IMR-90 (cell line): ENCODE data around the gene CALD1. TPM values are rescaled to one million over a fixed set of nuclear protein-coding genes. Genes with fewer than 3 reads are reported as not detected.

Experiments
- ATAC-seq: fragments of 200-7000 bp; cut with Tn5 transposase; 2 replicates; pipeline ENCODE4 v1.9.1; 2020; ENCODE audit warnings: low read depth, mild to moderate bottlenecking, moderate library complexity
- BruUV-seq: library from RNA; stranded (reverse); fragments of 400-500 nt; replicated peaks from 2 replicates; lab custom pipeline; 2021; lab: Mats Ljungman, UMichigan
- CTCF ChIA-PET: fragments of 300-600 bp; formaldehyde crosslinking; extraction: SDS; loops from one replicate; lab custom pipeline; 2021; ENCODE audit warnings: antibody characterized with exemption; lab: Yijun Ruan, JAX
- POLR2A ChIA-PET: fragments of 300-600 bp; sonication (Branson Sonifier 250); formaldehyde crosslinking; loops from one replicate; lab custom pipeline; 2022; ENCODE audit warnings: antibody characterized with exemption; ENCODE audit not compliant: unreplicated experiment; lab: Charles Lee
- DNase-seq: peaks from one replicate; pipeline ENCODE4 v3.0.0; 2013
- H2AFZ ChIP-seq: replicated peaks from 2 replicates; pipeline ENCODE3; 2013; ENCODE audit warnings: low read length, mild to moderate bottlenecking; ENCODE audit not compliant: poor library complexity
- H2AK5ac ChIP-seq: 2 replicates; pipeline ENCODE4 v1.6.1; 2013; ENCODE audit warnings: low read depth, low read length, inconsistent platforms
- H2AK9ac ChIP-seq: replicated peaks from 2 replicates; pipeline ENCODE3; 2013; ENCODE audit warnings: mild to moderate bottlenecking, low read depth, low read length, moderate library complexity; ENCODE audit not compliant: poor library complexity
- H2BK120ac ChIP-seq: 2 replicates; pipeline ENCODE4 v1.6.1; 2013; ENCODE audit warnings: low read depth, low read length, inconsistent platforms
- H2BK15ac ChIP-seq: 3 replicates; pipeline ENCODE4 v1.6.1; 2013; ENCODE audit warnings: low read depth, low read length, inconsistent platforms
- H2BK20ac ChIP-seq: 2 replicates; pipeline ENCODE4 v1.6.1; 2013; ENCODE audit warnings: low read depth, mild to moderate bottlenecking, inconsistent platforms, low read length, moderate library complexity
- H2BK5ac ChIP-seq: 2 replicates; pipeline ENCODE4 v1.6.1; 2013; ENCODE audit warnings: mild to moderate bottlenecking, low read depth, low read length, inconsistent platforms; ENCODE audit not compliant: poor library complexity, severe bottlenecking
- H3K14ac ChIP-seq: replicated peaks from 2 replicates; pipeline ENCODE4 v1.6.1; 2013; ENCODE audit warnings: low read depth, low read length, inconsistent platforms
- H3K18ac ChIP-seq: 2 replicates; pipeline ENCODE4 v1.6.1; 2013; ENCODE audit warnings: low read depth, low read length, control low read depth
- H3K23ac ChIP-seq: 2 replicates; pipeline ENCODE4 v1.6.1; 2013; ENCODE audit warnings: low read depth, low read length, inconsistent platforms
- H3K27ac ChIP-seq: 2 replicates; pipeline ENCODE4 v1.5.1; 2013; ENCODE audit warnings: mild to moderate bottlenecking, control low read depth, low read length; ENCODE audit not compliant: insufficient read depth
- H3K27me3 ChIP-seq: 2 replicates; pipeline ENCODE4 v1.6.1; 2013; ENCODE audit warnings: low read length; ENCODE audit not compliant: control insufficient read depth, insufficient read depth
- H3K36me3 ChIP-seq: 2 replicates; pipeline ENCODE4 v1.6.1; 2013; ENCODE audit warnings: low read length, mixed read lengths; ENCODE audit not compliant: control insufficient read depth, insufficient read depth
- H3K4ac ChIP-seq: 2 replicates; pipeline ENCODE4 v1.6.1; 2013; ENCODE audit warnings: low read depth, low read length, inconsistent platforms
- H3K4me1 ChIP-seq: 2 replicates; pipeline ENCODE4 v1.6.1; 2013; ENCODE audit warnings: low read length, mixed read lengths; ENCODE audit not compliant: control insufficient read depth, insufficient read depth
- H3K4me2 ChIP-seq: 2 replicates; pipeline ENCODE4 v1.6.1; 2013; ENCODE audit warnings: low read depth, mild to moderate bottlenecking, control low read depth, low read length, moderate library complexity
- H3K4me3 ChIP-seq: 2 replicates; pipeline ENCODE4 v1.5.1; 2013; ENCODE audit warnings: low read depth, mild to moderate bottlenecking, control low read depth, low read length, moderate library complexity; ENCODE audit not compliant: insufficient read depth
- H3K56ac ChIP-seq: 2 replicates; pipeline ENCODE4 v1.6.1; 2013; ENCODE audit warnings: low read length, inconsistent platforms; ENCODE audit not compliant: insufficient read depth; ENCODE audit errors: extremely low read depth
- H3K79me1 ChIP-seq, 2 experiments: 2 replicates each; pipeline ENCODE4 v1.6.1; 2013; ENCODE audit warnings: low read length in 2 of 2, inconsistent platforms in 1 of 2, low read depth in 1 of 2
- H3K9ac ChIP-seq: 2 replicates; pipeline ENCODE4 v1.6.1; 2013; ENCODE audit warnings: low read depth, low read length, control low read depth
- H3K9me1 ChIP-seq: 2 replicates; pipeline ENCODE4 v1.6.1; 2013; ENCODE audit warnings: low read length, inconsistent platforms; ENCODE audit not compliant: insufficient read depth
- H3K9me3 ChIP-seq: 2 replicates; pipeline ENCODE4 v1.6.1; 2013; ENCODE audit warnings: low read length; ENCODE audit not compliant: control insufficient read depth, insufficient read depth
- H4K20me1 ChIP-seq: 2 replicates; pipeline ENCODE4 v1.6.1; 2013; ENCODE audit warnings: low read length, inconsistent platforms; ENCODE audit not compliant: insufficient read depth
- H4K5ac ChIP-seq: 2 replicates; pipeline ENCODE4 v1.6.1; 2013; ENCODE audit warnings: mild to moderate bottlenecking, low read depth, low read length, control low read depth
- H4K8ac ChIP-seq, 2 experiments: 2 replicates each; pipeline ENCODE4 v1.6.1; 2013; ENCODE audit warnings: low read depth in 2 of 2, low read length in 2 of 2, control low read depth in 1 of 2, inconsistent platforms in 1 of 2
- H4K91ac ChIP-seq: 2 replicates; pipeline ENCODE4 v1.6.1; 2013; ENCODE audit warnings: low read depth, low read length, inconsistent platforms; ENCODE audit not compliant: insufficient read depth
- BHLHE40 ChIP-seq: fragments of 150-350 bp; IDR thresholded peaks from 2 replicates; pipeline ENCODE4 v1.6.1; 2016; ENCODE audit warnings: mild to moderate bottlenecking, low read depth, low read length
- CEBPB ChIP-seq: IDR thresholded peaks from 2 replicates; pipeline ENCODE4 v1.6.1; 2012; ENCODE audit warnings: low read depth, low read length, improper control_type of control experiment
- CTCF ChIP-seq: conservative IDR thresholded peaks from 2 replicates; pipeline ENCODE4 v1.5.1; 2012; ENCODE audit warnings: mild to moderate bottlenecking, low read depth, low read length, improper control_type of control experiment
- ELK1 ChIP-seq: fragments of 150-350 bp; IDR thresholded peaks from 2 replicates; pipeline ENCODE4 v1.6.1; 2016; ENCODE audit warnings: low read depth, mild to moderate bottlenecking, low read length, moderate library complexity, borderline replicate concordance
- FOS ChIP-seq: fragments of 150-350 bp; IDR thresholded peaks from 2 replicates; pipeline ENCODE4 v1.6.1; 2016; ENCODE audit warnings: low read depth, low read length
- MAZ ChIP-seq: IDR thresholded peaks from 2 replicates; pipeline ENCODE4 v1.6.1; 2012; ENCODE audit warnings: low read depth, mild to moderate bottlenecking, low read length, improper control_type of control experiment, moderate library complexity, borderline replicate concordance
- MXI1 ChIP-seq: IDR thresholded peaks from 2 replicates; pipeline ENCODE4 v1.6.1; 2012; ENCODE audit warnings: low read depth, mild to moderate bottlenecking, low read length, moderate library complexity, borderline replicate concordance
- NFE2L2 ChIP-seq: fragments of 150-350 bp; IDR thresholded peaks from 2 replicates; pipeline ENCODE4 v1.6.1; 2016; ENCODE audit warnings: low read depth, mild to moderate bottlenecking, low read length
- RAD21 ChIP-seq: IDR thresholded peaks from 2 replicates; pipeline ENCODE4 v1.6.1; 2012; ENCODE audit warnings: low read length, improper control_type of control experiment
- RCOR1 ChIP-seq: IDR thresholded peaks from 2 replicates; pipeline ENCODE4 v1.6.1; 2012; ENCODE audit warnings: mild to moderate bottlenecking, low read length, improper control_type of control experiment; ENCODE audit not compliant: insufficient replicate concordance
- SMC3 ChIP-seq: fragments of 150-350 bp; IDR thresholded peaks from 2 replicates; pipeline ENCODE4 v1.6.1; 2016; ENCODE audit warnings: low read depth, mild to moderate bottlenecking, antibody characterized with exemption, low read length, moderate library complexity
- USF2 ChIP-seq: fragments of 150-350 bp; IDR thresholded peaks from 2 replicates; pipeline ENCODE4 v1.6.1; 2017; ENCODE audit warnings: mild to moderate bottlenecking, antibody characterized with exemption, low read length, low read depth
- WGBS, 2 experiments: methylation state at CpG; one replicate each; pipeline versions ENCODE4 v1.1.5 to v1.1.7; 2013; ENCODE audit warnings: missing lambda C conversion rate in 2 of 2; ENCODE audit not compliant: insufficient read length in 1 of 2; ENCODE audit errors: extremely low coverage in 2 of 2; 5-methylcytosine and 5-hydroxymethylcytosine counted together
- dilution Hi-C: fragments of 300-500 bp; cut with HindIII; formaldehyde crosslinking; loops from one replicate; pipeline ENCODE4 v1.14.3; 2018; ENCODE audit warnings: low sequenced_read_pairs; ENCODE audit not compliant: unreplicated experiment
- in situ Hi-C: fragments of 300-500 bp; cut with MboI; formaldehyde crosslinking; loops from 3 replicates; pipeline ENCODE4 v1.14.3; 2019; ENCODE audit warnings: low sequenced_read_pairs, inconsistent platforms, mixed read lengths
- intact Hi-C: fragments of 100-400 bp; cut with micrococcal nuclease; formaldehyde crosslinking; loops from 2 replicates; pipeline ENCODE4 v1.10.0; 2022
- polyA plus RNA-seq, 3 experiments: library from polyadenylated mRNA; depleted of rRNA; stranded (reverse); fragments of >200 nt; gene quantifications; 2 replicates each; pipeline ENCODE4 v1.2.3, GENCODE V29; 2012; ENCODE audit warnings: low replicate concordance in 1 of 3
- total RNA-seq: library from RNA; depleted of rRNA; stranded (reverse); fragments of >200 nt; gene quantifications from 2 replicates; pipeline ENCODE4 v1.2.3, GENCODE V29; 2012

The CALD1 gene
- total and polyA plus RNA-seq, 2 of the 4 experiments (the other 2 are of a cell fraction), result 375 to 487 TPM

GRCh38 chr7:134823400-134823799, 44.0 kb downstream of the CALD1 start:
- peak overlapping the region; percentile 18; the same call in 1 of the 2 replicates for H3K4me2 ChIP-seq
- 0 out of 2 replicates have a peak overlapping the region, but pooled peaks have one; percentile 45 for H2AK5ac ChIP-seq
- peaks cover 28% of the 10 kb centered on the region for H3K9me1 ChIP-seq
- peak overlapping the region; percentile 42; the same call in 1 of the 2 replicates for H3K18ac ChIP-seq
- H3K23ac ChIP-seq, result peak overlapping the region; percentile 87
- TF ChIP-seq MAZ (no peak), MXI1 (no peak), BHLHE40 (no peak), FOS (peak; percentile 43; the same call in 1 of the 2 replicates), USF2 (no peak), NFE2L2 (no peak), ELK1 (no peak), RCOR1 (no peak), SMC3 (no peak), CTCF (no peak), CEBPB (peak; percentile 73), RAD21 (no peak)
- BruUV-seq, result no TSS peak
- H3K9me3 ChIP-seq, result no peaks in the 10 kb centered on the region
- H3K4ac ChIP-seq, result peak overlapping the region; percentile 53; the same call in 1 of the 2 replicates
- H3K4me3 ChIP-seq, result no peak overlapping the region
- peak overlapping the region in 1 of 2 experiments; percentile 36; a peak in 1 of 4 replicates for H4K8ac ChIP-seq
- H4K5ac ChIP-seq, result peak overlapping the region; percentile 37; the same call in 1 of the 2 replicates
- H3K36me3 ChIP-seq, result peaks cover 12% of the 10 kb centered on the region
- ChIA-PET POLR2A (no interaction called here), CTCF (interaction anchor here (0.9 kb wide), 2 partner anchors 9 to 65 kb away, joined by 3 read pairs; no protein-coding TSS in a partner anchor)
- WGBS, 2 experiments, result no CpG with 5 or more reads among the region's 1 CpG
- DNase-seq, result peak; percentile 92
- dilution Hi-C loops (no loop called here), in situ Hi-C loops (no loop called here), intact Hi-C loops (no loop called here)
- peaks cover 31% of the 10 kb centered on the region for H3K4me1 ChIP-seq
- H3K9ac ChIP-seq, result no peak overlapping the region
- H2BK120ac ChIP-seq, result peak overlapping the region; percentile 58; the same call in 1 of the 2 replicates
- peak overlapping the region; percentile 89 for H2BK5ac ChIP-seq
- no peak overlapping the region; the same call in 1 of the 2 replicates for H3K27ac ChIP-seq
- peaks cover 19 to 75% of the 10 kb centered on the region in 2 experiments; a peak in 3 of 4 replicates for H3K79me1 ChIP-seq
- H2BK20ac ChIP-seq, result peak overlapping the region; percentile 32; the same call in 1 of the 2 replicates
- H3K56ac ChIP-seq, result peak overlapping the region; percentile 22; the same call in 1 of the 2 replicates
- no peak overlapping the region for H2AFZ ChIP-seq
- ATAC-seq, result peak; percentile 57
- peak overlapping the region; percentile 8; the same call in 1 of the 2 replicates for H4K91ac ChIP-seq
- no peak overlapping the region for H2AK9ac ChIP-seq
- 0 out of 2 replicates have a peak overlapping the region, but pooled peaks have one; percentile 61 for H3K14ac ChIP-seq
- no peaks in the 10 kb centered on the region for H3K27me3 ChIP-seq
- peaks cover 85% of the 10 kb centered on the region for H4K20me1 ChIP-seq
- H2BK15ac ChIP-seq, result no peak overlapping the region
